Fibroblast of the conjunctiva (primary cell): ENCODE measurements around the gene MMP13.
"Not testable (repeated sequence)": the region's sequence is repeated elsewhere in the genome, so short reads cannot be mapped to it uniquely, and the experiment has no call there.

ENCODE experiments used
- DNase-seq: peaks from one replicate; pipeline ENCODE4 v3.0.0-alpha.2; 2010; ENCODE audit warnings: low read depth

Gene MMP13

DNA sequence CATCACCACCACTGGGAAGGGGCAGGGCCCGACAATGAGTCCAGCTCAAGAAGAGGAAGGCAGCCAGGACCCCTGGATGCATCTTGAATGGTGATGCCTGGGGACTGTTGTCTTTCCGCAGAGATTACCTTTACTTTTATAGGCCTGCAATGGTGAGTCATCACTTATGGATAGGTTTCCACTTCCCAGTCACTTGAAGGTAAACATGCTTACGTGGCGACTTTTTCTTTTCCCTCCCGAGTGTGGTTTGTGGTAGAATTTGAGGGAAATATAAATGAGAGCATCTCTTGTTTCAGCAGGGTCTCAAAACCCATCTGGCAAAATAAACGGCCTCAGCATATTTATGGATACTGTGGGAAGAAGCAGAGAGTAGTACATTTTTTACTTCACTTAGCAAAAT, at the start of gene MMP13:
Gene MMP13, minus strand, starts transcription at position 109 of the 400 bp plus-strand sequence. Its CDS starts 27 bp downstream, at position 82.
- DNase-seq = no peak

GRCh38 chr11:103004234-103004633, 48.7 kb upstream of the MMP13 start:
- DNase-seq = not testable (repeated sequence)

GRCh38 chr11:102994105-102994504, 38.6 kb upstream of the MMP13 start:
- no peak for DNase-seq

GRCh38 chr11:102991776-102992175, 36.2 kb upstream of the MMP13 start:
- no peak for DNase-seq

DNA sequence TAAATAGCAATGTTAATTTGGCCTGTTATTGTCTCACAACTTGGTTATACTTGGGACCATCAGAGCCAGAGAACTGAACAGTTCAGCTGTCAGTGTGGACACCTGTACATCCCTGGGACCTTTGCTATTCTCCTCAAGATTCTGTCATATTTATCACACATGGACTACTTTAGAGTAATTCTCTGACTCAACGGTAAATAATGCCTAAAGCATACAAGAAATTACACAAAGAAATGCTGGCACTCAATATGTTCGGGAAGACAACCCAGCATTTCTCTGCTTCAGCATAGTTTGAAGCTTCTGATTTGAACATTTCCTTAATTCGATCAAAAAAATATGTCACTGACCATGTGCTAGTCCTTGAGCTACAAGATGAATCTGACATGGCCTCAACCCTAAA, 34.6 kb upstream of the MMP13 start:
- DNase-seq = no peak

GRCh38 chr11:102989379-102990047, 34.0 kb upstream of the MMP13 start:
- no peak for DNase-seq

- no peak for DNase-seq
Observed at GRCh38 chr11:102986815-102987214, 31.3 kb upstream of the MMP13 start.

- DNase-seq = no peak
Observed at GRCh38 chr11:102985850-102986249, 30.3 kb upstream of the MMP13 start.

- no peak for DNase-seq
Observed at GRCh38 chr11:102983486-102983885, 28.0 kb upstream of the MMP13 start.

DNA sequence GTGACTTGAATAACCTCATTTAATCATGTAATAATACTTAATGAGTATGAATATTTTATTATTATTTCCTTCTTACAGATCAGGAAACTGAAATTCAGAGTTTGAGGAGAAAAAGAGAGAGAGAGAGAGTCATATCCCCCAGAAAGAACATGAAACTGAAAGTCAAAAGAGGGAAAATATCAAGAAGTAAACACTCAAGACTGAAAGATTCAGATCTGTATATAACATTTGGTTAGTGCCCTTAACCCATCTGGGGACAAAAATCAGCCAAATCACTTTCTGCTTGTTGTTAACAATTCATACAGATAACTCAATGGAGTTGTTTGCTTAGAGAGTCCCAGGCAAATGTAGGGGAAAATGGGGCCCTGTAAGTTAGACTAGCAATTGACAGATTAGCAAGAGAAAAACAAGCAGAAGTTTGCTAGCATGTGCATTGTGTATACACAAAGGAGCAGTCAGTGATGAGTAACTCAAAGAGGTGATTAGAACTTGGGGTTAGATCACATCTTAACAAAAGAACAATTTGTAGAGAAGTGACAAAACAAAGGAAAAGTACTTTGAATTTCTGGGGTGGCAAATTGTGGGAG, 25.9 kb upstream of the MMP13 start:
- no peak for DNase-seq

DNA sequence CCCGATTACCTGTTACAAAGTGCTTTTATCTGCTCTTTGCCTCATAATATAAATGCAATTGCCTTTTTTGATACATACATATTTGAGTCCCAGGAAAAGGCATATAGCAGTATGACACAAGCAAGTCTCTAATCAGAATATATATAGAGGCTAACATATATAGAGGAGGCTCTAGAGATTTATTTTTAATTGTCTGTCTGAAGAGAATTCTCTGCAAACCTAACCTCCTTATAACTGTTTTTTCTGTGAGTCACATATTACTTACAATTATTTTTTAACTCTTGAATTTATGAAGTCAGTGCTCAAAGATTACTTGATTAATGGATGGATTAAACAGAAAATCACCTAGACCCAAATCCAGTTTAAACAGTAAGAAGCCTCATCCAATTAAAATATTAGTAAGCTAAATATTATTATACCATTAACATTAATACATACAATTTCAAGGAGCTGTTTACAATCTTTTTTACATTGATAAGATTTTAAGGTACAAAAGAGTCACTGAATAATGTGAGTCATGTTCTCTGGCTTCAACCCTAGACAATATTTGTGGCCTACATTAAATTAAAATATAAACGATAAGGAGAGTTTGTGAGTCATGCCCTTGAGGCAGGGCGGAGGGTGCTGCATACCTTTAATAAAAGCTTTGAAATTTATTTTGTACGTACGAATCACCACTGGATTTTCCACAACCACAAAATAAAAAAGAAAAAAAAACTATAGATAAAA, 19.2 kb upstream of the MMP13 start:
- DNase-seq = no peak

- DNase-seq = not testable (repeated sequence)
Observed at GRCh38 chr11:102973698-102974097, 18.2 kb upstream of the MMP13 start.

GRCh38 chr11:102972853-102973252, 17.3 kb upstream of the MMP13 start:
- DNase-seq = no peak

- DNase-seq = no peak
Observed at GRCh38 chr11:102971766-102972165, 16.2 kb upstream of the MMP13 start.

DNA sequence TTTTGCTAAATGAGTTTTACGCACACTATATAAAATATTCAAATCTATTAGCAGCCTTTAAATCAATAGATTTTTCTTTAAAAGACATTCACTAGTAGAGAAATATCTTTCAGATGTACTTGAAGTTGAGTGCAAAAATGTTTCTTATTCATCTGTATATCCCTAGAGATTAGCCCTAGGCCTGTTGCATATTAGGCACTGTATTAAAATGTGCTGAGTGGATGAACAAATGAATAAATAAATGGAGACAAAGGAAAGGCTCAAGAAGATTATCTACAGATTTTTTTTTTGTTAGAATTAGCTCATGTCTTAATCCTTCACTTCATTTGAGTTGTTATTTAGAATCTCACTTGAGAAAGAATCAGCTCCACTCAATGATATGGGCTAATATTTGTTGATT, 12.0 kb upstream of the MMP13 start:
- no peak for DNase-seq

GRCh38 chr11:102966011-102966410, 10.5 kb upstream of the MMP13 start:
- DNase-seq = no peak

GRCh38 chr11:102964867-102965266, 9.3 kb upstream of the MMP13 start:
- DNase-seq = no peak

DNA sequence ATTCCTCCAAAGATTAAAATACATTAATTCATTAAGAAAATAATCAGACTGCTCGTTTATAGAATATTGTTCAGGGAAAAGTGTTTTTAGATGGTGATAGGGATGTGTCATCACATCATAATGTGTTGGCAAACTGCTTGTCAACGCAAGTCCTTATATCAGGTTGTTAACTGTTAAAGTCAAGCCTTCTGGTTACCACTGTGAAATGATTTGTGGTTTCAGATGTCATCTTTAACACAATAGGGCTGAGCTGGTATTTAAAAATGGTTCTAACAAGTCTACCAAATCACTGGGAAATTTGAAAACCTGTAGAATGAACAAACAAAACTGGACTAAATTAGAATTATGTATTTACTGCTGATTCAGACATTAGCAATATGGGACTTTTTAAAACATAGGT, 2.4 kb upstream of the MMP13 start:
- DNase-seq = no peak

GRCh38 chr11:102950622-102951081, 4.9 kb downstream of the MMP13 start:
- DNase-seq = no peak

DNA sequence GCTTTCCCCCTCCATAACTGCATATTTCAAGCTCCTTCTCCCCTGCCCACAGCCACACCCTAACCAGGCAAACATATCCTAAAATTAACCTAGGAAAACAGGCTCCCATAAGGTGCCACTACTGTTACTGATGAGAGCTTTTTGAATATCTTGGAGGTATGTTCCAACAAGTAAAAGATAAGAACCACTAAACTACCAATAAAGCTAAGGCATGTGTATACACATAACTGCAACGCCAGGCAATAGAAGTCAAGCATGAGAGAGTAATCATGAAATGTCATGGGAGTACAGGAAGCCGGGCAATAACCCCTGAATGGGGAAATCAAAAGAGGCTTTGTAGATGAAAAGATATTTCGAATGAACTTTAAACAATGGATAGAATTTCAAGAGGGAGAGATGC, 9.3 kb downstream of the MMP13 start:
- DNase-seq = no peak

GRCh38 chr11:102940714-102941588, 14.6 kb downstream of the MMP13 start:
- DNase-seq = peak; percentile 48

GRCh38 chr11:102936864-102937509, 18.5 kb downstream of the MMP13 start:
- DNase-seq = no peak
